IMR-90 (cell line): ENCODE results near the gene IGLON5. TPM values are rescaled to one million over a fixed set of nuclear protein-coding genes. Genes with fewer than 3 reads are reported as not detected.

Experiments
- polyA plus RNA-seq, 3 experiments: library from polyadenylated mRNA; depleted of rRNA; stranded (reverse); fragments of >200 nt; gene quantifications; 2 replicates each; pipeline ENCODE4 v1.2.3, GENCODE V29; 2012; ENCODE audit warnings: low replicate concordance in 1 of 3
- total RNA-seq: library from RNA; depleted of rRNA; stranded (reverse); fragments of >200 nt; gene quantifications from 2 replicates; pipeline ENCODE4 v1.2.3, GENCODE V29; 2012; rRNA removed

The IGLON5 gene
- total and polyA plus RNA-seq, 2 of the 4 experiments (the other 2 are of a cell fraction): not detected

Other genes starting within 250 kb of the IGLON5 start
- not detected in 2 replicates for gene KLK13, start 246.6 kb upstream of the IGLON5 start, total RNA-seq
- gene KLK13, start 246.6 kb upstream of the IGLON5 start, polyA plus RNA-seq (2012; rRNA removed): 0.16 TPM in 1 of 2 replicates, not detected in the other
- not detected in 2 replicates for gene KLK14, start 228.8 kb upstream of the IGLON5 start, total RNA-seq
- not detected in 2 replicates for gene KLK14, start 228.8 kb upstream of the IGLON5 start, polyA plus RNA-seq (2012; rRNA removed)
- 2.0 and 2.2 TPM in 2 replicates for gene CTU1, start 203.2 kb upstream of the IGLON5 start, total RNA-seq
- 3.3 and 6.4 TPM in 2 replicates for gene CTU1, start 203.2 kb upstream of the IGLON5 start, polyA plus RNA-seq (2012; rRNA removed)
- not detected in 2 replicates for gene SIGLEC9, start 186.7 kb upstream of the IGLON5 start, total RNA-seq
- gene SIGLEC9, start 186.7 kb upstream of the IGLON5 start, polyA plus RNA-seq (2012; rRNA removed): 0.03 TPM in 1 of 2 replicates, not detected in the other
- gene SIGLEC7, start 169.3 kb upstream of the IGLON5 start, total RNA-seq: not detected in 2 replicates
- not detected in 2 replicates for gene SIGLEC7, start 169.3 kb upstream of the IGLON5 start, polyA plus RNA-seq (2012; rRNA removed)
- not detected in 2 replicates for gene CD33, start 86.6 kb upstream of the IGLON5 start, total RNA-seq
- gene CD33, start 86.6 kb upstream of the IGLON5 start, polyA plus RNA-seq (2012; rRNA removed): not detected in 2 replicates
- gene SIGLECL1, start 60.6 kb upstream of the IGLON5 start, total RNA-seq: not detected in 2 replicates
- gene SIGLECL1, start 60.6 kb upstream of the IGLON5 start, polyA plus RNA-seq (2012; rRNA removed): not detected in 2 replicates
- under 0.01 and 0.18 TPM in 2 replicates for gene VSIG10L, start 30.5 kb downstream of the IGLON5 start, total RNA-seq
- 1.2 and 1.4 TPM in 2 replicates for gene VSIG10L, start 30.5 kb downstream of the IGLON5 start, polyA plus RNA-seq (2012; rRNA removed)
- 166 and 175 TPM in 2 replicates for gene ETFB, start 54.7 kb downstream of the IGLON5 start, total RNA-seq
- gene ETFB, start 54.7 kb downstream of the IGLON5 start, polyA plus RNA-seq (2012; rRNA removed): 141 and 151 TPM in 2 replicates
- gene CLDND2, start 57.4 kb downstream of the IGLON5 start, total RNA-seq: not detected in 2 replicates
- not detected in 2 replicates for gene CLDND2, start 57.4 kb downstream of the IGLON5 start, polyA plus RNA-seq (2012; rRNA removed)
- gene NKG7, start 61.0 kb downstream of the IGLON5 start, total RNA-seq: not detected in 2 replicates
- not detected in 2 replicates for gene NKG7, start 61.0 kb downstream of the IGLON5 start, polyA plus RNA-seq (2012; rRNA removed)
- gene LIM2, start 76.3 kb downstream of the IGLON5 start, total RNA-seq: not detected in 2 replicates
- gene LIM2, start 76.3 kb downstream of the IGLON5 start, polyA plus RNA-seq (2012; rRNA removed): not detected in 2 replicates
- not detected in 2 replicates for gene C19orf84, start 78.9 kb downstream of the IGLON5 start, total RNA-seq
- not detected in 2 replicates for gene C19orf84, start 78.9 kb downstream of the IGLON5 start, polyA plus RNA-seq (2012; rRNA removed)
- not detected in 2 replicates for gene SIGLEC10, start 106.0 kb downstream of the IGLON5 start, total RNA-seq
- gene SIGLEC10, start 106.0 kb downstream of the IGLON5 start, polyA plus RNA-seq (2012; rRNA removed): not detected in 2 replicates
- gene SIGLEC8, start 146.8 kb downstream of the IGLON5 start, total RNA-seq: not detected in 2 replicates
- gene SIGLEC8, start 146.8 kb downstream of the IGLON5 start, polyA plus RNA-seq (2012; rRNA removed): not detected in 2 replicates
- gene CEACAM18, start 166.9 kb downstream of the IGLON5 start, total RNA-seq: not detected in 2 replicates
- not detected in 2 replicates for gene CEACAM18, start 166.9 kb downstream of the IGLON5 start, polyA plus RNA-seq (2012; rRNA removed)
- not detected in 2 replicates for gene SIGLEC12, start 190.2 kb downstream of the IGLON5 start, total RNA-seq
- gene SIGLEC12, start 190.2 kb downstream of the IGLON5 start, polyA plus RNA-seq (2012; rRNA removed): not detected in 2 replicates
- not detected in 2 replicates for gene SIGLEC6, start 220.0 kb downstream of the IGLON5 start, total RNA-seq
- not detected in 2 replicates for gene SIGLEC6, start 220.0 kb downstream of the IGLON5 start, polyA plus RNA-seq (2012; rRNA removed)